ENCODE results near the gene TAOK1. TPM values are rescaled to one million over a fixed set of nuclear protein-coding genes. Genes with fewer than 3 reads are reported as not detected.

TAOK1 gene
- total and polyA plus RNA-seq, 9 of the 15 experiments (the other 6 are each of a cell fraction or from before 2014, with no cell fraction given) = 3.2 to 33.1 (median 16.5) TPM

- intact Hi-C loops (cut with micrococcal nuclease) = loop anchor here (10.0 kb wide), 1 partner anchor 415 kb away; no protein-coding TSS in a partner anchor
- Histone ChIP-seq H3K27ac (ENCODE audit: extremely low read depth, low read depth, low read length) (no peak overlapping the region), H3K27me3 (ENCODE audit: control insufficient read depth in 2 of 2, insufficient read depth in 2 of 2, low read length in 2 of 2) (peaks cover 10 to 16% of the 10 kb centered on the region in 2 experiments; a peak in 4 of 5 replicates), H3K36me3 (ENCODE audit: control insufficient read depth, insufficient read depth, low read length) (no peaks in the 10 kb centered on the region), H3K4me3 (no peak overlapping the region), H4K20me1 (replicated peaks; ENCODE audit: control insufficient read depth, insufficient read depth, low read length) (peaks cover 19% of the 10 kb centered on the region), H3K9ac (ENCODE audit: insufficient read depth in 1 of 2, low read depth in 2 of 2, low read length in 2 of 2) (no peak overlapping the region), H3K4me1 (replicated peaks in 1 of 2; ENCODE audit: control insufficient read depth in 2 of 2, insufficient read depth in 2 of 2, low read length in 2 of 2) (peaks cover 8 to 9% of the 10 kb centered on the region in 2 experiments; a peak in 4 of 5 replicates), H2AFZ (ENCODE audit: low read depth, low read length) (no peak overlapping the region), H3K9me1 (ENCODE audit: control insufficient read depth, insufficient read depth, low read length) (no peaks in the 10 kb centered on the region), H3K79me2 (ENCODE audit: control insufficient read depth, insufficient read depth, low read length) (no peaks in the 10 kb centered on the region), H3K4me2 (ENCODE audit: insufficient read depth, low read length) (no peak overlapping the region), H3K9me3 (replicated peaks; ENCODE audit: control insufficient read depth, insufficient read depth, low read depth, low read length) (no peaks in the 10 kb centered on the region)
- ATAC-seq (no peak), DNase-seq (ENCODE audit: extremely low read depth in 1 of 4, low spot score in 3 of 4) (no peak), FAIRE-seq (no peak)
- no peak for TF ChIP-seq RFX7 (CRISPR knock-in tag; IDR thresholded peaks at IDR 0.05)
- TF ChIP-seq TBL1XR1 (IDR thresholded peaks at IDR 0.05; ENCODE audit: low read length in 2 of 2) = no peak
- no peak for TF ChIP-seq ZNF280B (CRISPR knock-in tag; IDR thresholded peaks at IDR 0.05)
- TF ChIP-seq, protein P1, sequence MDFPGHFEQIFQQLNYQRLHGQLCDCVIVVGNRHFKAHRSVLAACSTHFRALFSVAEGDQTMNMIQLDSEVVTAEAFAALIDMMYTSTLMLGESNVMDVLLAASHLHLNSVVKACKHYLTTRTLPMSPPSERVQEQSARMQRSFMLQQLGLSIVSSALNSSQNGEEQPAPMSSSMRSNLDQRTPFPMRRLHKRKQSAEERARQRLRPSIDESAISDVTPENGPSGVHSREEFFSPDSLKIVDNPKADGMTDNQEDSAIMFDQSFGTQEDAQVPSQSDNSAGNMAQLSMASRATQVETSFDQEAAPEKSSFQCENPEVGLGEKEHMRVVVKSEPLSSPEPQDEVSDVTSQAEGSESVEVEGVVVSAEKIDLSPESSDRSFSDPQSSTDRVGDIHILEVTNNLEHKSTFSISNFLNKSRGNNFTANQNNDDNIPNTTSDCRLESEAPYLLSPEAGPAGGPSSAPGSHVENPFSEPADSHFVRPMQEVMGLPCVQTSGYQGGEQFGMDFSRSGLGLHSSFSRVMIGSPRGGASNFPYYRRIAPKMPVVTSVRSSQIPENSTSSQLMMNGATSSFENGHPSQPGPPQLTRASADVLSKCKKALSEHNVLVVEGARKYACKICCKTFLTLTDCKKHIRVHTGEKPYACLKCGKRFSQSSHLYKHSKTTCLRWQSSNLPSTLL (IDR thresholded peaks at IDR 0.05) = no peak
- no peak for TF ChIP-seq RBM34 (IDR thresholded peaks at IDR 0.05; ENCODE audit: borderline replicate concordance, insufficient read depth, low read length)
- TF ChIP-seq XRCC4 (IDR thresholded peaks at IDR 0.05; ENCODE audit: extremely low read depth, insufficient read depth, insufficient read length) = no peak
- no peak for TF ChIP-seq BACH1 (tag; IDR thresholded peaks at IDR 0.05)
- no TSS peak for BruUV-seq (replicated peaks)
- in situ Hi-C loops (cut with MboI) = no loop called here
- WGBS (ENCODE audit: insufficient coverage, low coverage, missing lambda C conversion rate) = 27% methylated on average over 2 of the region's 2 CpGs
- CTCF ChIA-PET (ENCODE audit: low intra/inter-chr PET ratio) = no interaction called here
- POLR2A ChIA-PET = interaction anchor here (0.8 kb wide), 1 partner anchor 18 kb away, joined by 5 read pairs; no protein-coding TSS in a partner anchor
These were observed 169.5 kb downstream of the TAOK1 start for GRCh38 chr17:29559640-29560039.

Measured in K562 (cell line).